Fibroblast of pulmonary artery (primary cell): Measurements from ENCODE around the gene SLC2A4RG.
"Not testable (repeated sequence)": the region's sequence is repeated elsewhere in the genome, so short reads cannot be mapped to it uniquely, and the experiment has no call there.

ENCODE experiments used
- DNase-seq: peaks from one replicate; pipeline ENCODE4 v3.0.0-alpha.2; 2010; ENCODE audit warnings: low read depth
- H3K4me3 ChIP-seq: replicated peaks from 2 replicates; pipeline ENCODE4 v1.5.1; 2011; ENCODE audit warnings: low read depth, mild to moderate bottlenecking, control low read depth, low read length, moderate library complexity
- TF ChIP-seq, protein P1 (sequence below): IDR thresholded peaks from 2 replicates; pipeline ENCODE4 v1.5.1; 2011; ENCODE audit warnings: mild to moderate bottlenecking, control low read depth, low read length, inconsistent platforms; ENCODE audit errors: missing control alignments

The SLC2A4RG gene

DNA sequence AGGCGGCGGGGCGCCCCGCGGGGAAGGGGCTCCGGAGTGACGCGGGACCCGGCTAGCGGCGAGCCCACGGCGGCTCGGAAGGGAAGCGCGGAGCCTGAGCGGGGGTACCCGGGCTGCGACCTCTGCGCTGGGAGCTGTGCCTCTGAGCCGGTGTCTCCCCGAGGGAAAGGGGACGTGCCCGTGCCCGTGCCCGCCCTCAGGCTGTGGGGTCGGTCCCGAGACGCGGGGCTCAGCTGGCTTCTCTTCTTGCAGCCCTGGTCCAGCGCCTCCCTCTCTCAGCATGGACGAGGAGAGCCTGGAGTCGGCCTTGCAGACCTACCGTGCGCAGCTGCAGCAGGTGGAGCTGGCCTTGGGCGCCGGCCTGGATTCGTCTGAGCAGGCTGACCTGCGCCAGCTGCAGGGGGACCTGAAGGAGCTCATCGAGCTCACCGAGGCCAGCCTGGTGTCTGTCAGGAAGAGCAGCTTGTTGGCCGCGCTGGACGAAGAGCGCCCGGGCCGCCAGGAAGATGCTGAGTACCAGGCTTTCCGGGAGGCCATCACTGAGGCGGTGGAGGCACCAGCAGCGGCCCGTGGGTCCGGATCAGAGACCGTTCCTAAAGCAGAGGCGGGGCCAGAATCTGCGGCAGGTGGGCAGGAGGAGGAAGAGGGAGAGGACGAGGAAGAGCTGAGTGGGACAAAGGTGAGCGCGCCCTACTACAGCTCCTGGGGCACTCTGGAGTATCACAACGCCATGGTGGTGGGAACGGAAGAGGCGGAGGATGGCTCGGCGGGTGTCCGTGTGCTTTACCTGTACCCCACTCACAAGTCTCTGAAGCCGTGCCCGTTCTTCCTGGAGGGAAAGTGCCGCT is 31.1 kb upstream of the SLC2A4RG start:
- H3K4me3 ChIP-seq: peak overlapping the region; percentile 74
- TF ChIP-seq, protein P1, sequence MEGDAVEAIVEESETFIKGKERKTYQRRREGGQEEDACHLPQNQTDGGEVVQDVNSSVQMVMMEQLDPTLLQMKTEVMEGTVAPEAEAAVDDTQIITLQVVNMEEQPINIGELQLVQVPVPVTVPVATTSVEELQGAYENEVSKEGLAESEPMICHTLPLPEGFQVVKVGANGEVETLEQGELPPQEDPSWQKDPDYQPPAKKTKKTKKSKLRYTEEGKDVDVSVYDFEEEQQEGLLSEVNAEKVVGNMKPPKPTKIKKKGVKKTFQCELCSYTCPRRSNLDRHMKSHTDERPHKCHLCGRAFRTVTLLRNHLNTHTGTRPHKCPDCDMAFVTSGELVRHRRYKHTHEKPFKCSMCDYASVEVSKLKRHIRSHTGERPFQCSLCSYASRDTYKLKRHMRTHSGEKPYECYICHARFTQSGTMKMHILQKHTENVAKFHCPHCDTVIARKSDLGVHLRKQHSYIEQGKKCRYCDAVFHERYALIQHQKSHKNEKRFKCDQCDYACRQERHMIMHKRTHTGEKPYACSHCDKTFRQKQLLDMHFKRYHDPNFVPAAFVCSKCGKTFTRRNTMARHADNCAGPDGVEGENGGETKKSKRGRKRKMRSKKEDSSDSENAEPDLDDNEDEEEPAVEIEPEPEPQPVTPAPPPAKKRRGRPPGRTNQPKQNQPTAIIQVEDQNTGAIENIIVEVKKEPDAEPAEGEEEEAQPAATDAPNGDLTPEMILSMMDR: no peak
- DNase-seq: no peak

DNA sequence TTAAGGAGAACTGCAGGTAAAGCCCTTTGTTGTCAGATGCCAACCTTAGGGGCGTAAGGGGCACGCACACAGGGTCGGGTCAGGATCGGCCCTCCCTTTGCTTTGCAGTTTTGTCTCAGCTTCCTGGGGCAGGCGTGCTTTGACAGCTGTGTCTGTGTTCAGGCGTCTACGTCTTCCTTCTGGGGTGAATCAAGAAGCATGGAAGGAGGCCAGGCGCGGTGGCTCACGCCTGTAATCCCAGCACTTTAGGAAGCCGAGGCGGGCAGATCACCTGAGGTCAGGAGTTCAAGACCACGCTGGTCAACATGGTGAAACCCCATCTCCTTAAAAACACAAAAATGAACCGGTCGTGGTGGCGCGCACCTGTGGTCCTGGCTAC is 30.4 kb upstream of the SLC2A4RG start:
- TF ChIP-seq, protein P1: no peak
- DNase-seq: no peak
- peak overlapping the region; percentile 74 for H3K4me3 ChIP-seq

DNA sequence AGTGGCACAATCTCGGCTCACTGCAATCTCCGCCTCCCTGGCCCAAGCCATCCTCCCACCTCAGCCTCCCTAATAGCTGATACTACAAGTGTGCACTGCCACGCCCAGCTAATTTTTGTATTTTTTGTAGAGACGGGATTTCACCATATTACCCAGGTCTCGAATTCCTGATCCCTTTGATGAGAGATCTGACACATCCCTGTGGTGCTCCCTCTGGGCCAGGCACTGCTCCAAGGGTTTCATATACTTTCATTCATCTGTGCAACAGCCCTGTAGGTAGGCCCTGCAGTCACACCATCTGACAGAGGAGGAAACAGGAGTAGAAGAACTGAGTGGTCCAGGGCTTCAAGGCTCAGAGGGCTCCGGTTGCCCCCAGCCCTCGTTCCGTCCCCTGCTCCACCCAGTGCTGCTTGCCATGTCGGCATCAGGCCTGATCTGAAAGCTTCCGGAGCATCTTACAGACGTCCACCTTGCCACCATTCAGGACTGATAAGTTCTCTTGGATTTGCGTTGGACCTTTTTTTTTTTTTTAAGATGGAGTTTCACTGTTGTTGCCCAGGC is 28.4 kb upstream of the SLC2A4RG start:
- no peak overlapping the region for H3K4me3 ChIP-seq
- TF ChIP-seq, protein P1: no peak
- DNase-seq: no peak

DNA sequence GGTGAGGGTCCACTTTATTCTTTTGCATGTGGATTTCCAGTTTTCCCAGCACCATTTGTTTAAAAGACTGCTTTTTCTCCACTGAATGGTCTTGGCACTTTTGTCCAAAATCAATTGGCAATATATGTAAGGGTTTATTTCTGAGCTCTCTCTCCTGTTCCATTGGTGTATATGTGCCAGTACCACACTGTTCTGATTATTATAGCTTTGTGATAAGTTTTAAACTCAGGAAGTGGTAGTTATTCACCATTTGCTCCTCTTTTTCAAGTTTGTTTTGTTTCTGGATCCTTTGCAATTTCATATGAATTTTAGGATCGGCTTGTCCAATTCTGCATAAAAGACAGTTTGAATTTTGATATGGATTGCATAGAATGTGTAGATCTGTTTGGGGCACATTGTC is 27.4 kb upstream of the SLC2A4RG start:
- H3K4me3 ChIP-seq: no peak overlapping the region
- no peak for DNase-seq
- TF ChIP-seq, protein P1: no peak

DNA sequence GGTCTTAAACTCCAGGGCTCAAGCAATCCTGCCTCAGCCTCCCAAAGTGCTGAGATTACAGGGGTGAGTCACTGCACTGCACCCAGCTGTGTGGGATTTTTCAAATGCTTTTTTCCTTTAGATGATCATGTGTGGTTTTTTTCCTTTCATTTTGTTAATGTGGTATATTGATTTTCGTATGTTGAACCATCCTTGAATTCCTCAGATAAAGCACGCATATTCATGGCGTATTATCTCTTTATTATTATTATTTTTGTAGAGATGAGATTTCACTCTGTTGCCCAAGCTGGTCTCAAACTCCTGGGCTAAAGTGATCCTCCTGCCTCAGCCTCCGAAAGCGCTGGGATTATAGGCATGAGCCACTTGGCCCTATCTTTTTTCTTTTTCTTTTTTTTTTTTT is 24.7 kb upstream of the SLC2A4RG start:
- DNase-seq: no peak
- H3K4me3 ChIP-seq: no peak overlapping the region
- TF ChIP-seq, protein P1: no peak

DNA sequence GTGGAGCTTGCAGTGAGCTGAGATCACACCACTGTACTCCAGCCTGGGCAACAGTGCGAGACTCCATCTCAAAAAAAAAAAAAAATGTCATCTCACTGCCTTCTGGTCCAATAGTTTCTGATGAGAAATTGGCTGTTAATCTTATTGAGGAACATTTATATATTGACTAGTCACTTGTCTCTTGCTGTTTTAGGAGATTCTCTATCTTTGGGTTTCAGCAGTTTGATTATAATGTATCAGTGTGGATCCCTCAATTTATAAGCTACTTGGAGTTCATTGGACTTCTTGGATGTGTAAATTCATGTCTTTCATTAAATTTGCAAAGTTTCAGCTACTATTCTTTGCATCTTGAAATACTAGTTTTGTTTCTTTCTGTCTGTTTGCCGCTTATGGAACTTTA is 20.6 kb upstream of the SLC2A4RG start:
- no peak overlapping the region for H3K4me3 ChIP-seq
- no peak for DNase-seq
- TF ChIP-seq, protein P1: no peak

DNA sequence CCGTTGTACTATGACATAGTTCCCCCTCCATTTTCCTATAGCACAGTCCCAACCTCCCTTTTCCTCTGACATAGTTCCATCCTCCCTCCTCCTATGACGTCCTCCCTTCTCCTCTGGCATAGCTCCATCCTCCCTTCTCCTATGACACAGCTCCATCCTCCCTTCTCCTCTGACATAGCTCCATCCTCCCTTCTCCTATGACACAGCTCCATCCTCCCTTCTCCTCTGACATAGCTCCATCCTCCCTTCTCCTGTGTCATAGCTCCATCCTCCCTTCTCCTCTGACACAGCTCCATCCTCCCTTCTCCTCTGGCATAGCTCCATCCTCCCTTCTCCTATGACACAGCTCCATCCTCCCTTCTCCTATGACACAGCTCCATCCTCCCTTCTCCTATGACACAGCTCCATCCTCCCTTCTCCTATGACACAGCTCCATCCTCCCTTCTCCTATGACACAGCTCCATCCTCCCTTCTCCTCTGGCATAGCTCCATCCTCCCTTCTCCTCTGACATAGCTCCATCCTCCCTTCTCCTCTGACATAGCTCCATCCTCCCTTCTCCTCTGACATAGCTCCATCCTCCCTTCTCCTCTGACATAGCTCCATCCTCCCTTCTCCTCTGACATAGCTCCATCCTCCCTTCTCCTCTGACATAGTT is 16.5 kb upstream of the SLC2A4RG start:
- H3K4me3 ChIP-seq: not testable (repeated sequence)
- peak; percentile 16 for DNase-seq

DNA sequence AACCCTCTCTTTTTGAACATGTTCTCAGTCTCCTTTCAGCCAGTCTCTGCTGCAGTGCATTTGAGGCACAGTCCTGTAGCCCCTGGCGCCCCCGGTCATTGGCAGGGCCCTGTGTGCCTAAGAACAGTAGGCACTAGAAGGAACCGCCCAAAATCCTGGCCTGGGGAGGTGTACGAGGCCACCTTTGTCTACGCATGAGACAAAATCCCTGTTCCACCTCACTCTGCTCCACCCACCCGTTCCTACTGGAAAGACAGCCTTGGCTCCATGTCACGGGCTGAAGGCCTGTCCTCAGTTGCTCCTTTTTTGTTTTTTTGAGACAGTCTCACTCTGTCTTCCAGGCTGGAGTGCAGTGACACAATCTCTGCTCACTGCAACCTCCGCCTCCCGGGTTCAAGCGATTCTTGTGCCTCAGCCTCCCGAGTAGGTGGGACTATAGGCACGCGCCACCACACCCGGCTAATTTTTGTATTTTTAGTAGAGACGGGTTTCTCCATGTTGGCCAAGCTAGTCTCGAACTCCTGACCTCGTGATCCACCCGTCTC is 9.3 kb upstream of the SLC2A4RG start:
- DNase-seq, H3K4me3 ChIP-seq: not testable (repeated sequence)
